H9 (cell line): ENCODE data around the gene PTPRH. TPM values are rescaled to one million over a fixed set of nuclear protein-coding genes. Genes with fewer than 3 reads are reported as not detected.

Source experiments
- DNase-seq: peaks from one replicate; pipeline ENCODE4 v3.0.0-alpha.2; 2017
- H2AFZ ChIP-seq: one replicate; pipeline ENCODE4 v1.6.1; 2013; ENCODE audit warnings: mild to moderate bottlenecking, low read length, control low read depth, moderate library complexity
- H2AK5ac ChIP-seq: 2 replicates; pipeline ENCODE4 v1.6.1; 2013; ENCODE audit warnings: low read length, control low read depth, mixed read lengths; ENCODE audit not compliant: insufficient read length
- H2BK120ac ChIP-seq: one replicate; pipeline ENCODE4 v1.6.1; 2013; ENCODE audit warnings: low read depth, mild to moderate bottlenecking, low read length, control low read depth, inconsistent platforms; ENCODE audit not compliant: poor library complexity, severe bottlenecking
- H2BK12ac ChIP-seq: 2 replicates; pipeline ENCODE4 v1.6.1; 2013; ENCODE audit warnings: low read length, control low read depth, mixed read lengths, low read depth; ENCODE audit not compliant: insufficient read length
- H2BK15ac ChIP-seq: 2 replicates; pipeline ENCODE4 v1.6.1; 2013; ENCODE audit warnings: low read depth, low read length, control low read depth
- H2BK20ac ChIP-seq: one replicate; pipeline ENCODE4 v1.6.1; 2013; ENCODE audit warnings: low read depth, mild to moderate bottlenecking, low read length, control low read depth, inconsistent platforms; ENCODE audit not compliant: poor library complexity, severe bottlenecking
- H2BK5ac ChIP-seq: 2 replicates; pipeline ENCODE4 v1.6.1; 2013; ENCODE audit warnings: low read length, control low read depth, mixed read lengths; ENCODE audit not compliant: insufficient read length
- H3K14ac ChIP-seq: 2 replicates; pipeline ENCODE4 v1.6.1; 2013; ENCODE audit warnings: low read length, control low read depth; ENCODE audit not compliant: insufficient read depth
- H3K18ac ChIP-seq: 2 replicates; pipeline ENCODE4 v1.6.1; 2013; ENCODE audit warnings: low read depth, mild to moderate bottlenecking, mixed read lengths, low read length, control low read depth; ENCODE audit not compliant: insufficient read length
- H3K23ac ChIP-seq: 2 replicates; pipeline ENCODE4 v1.6.1; 2013; ENCODE audit warnings: low read length, control low read depth, mixed read lengths, low read depth; ENCODE audit not compliant: insufficient read length
- H3K23me2 ChIP-seq: 2 replicates; pipeline ENCODE4 v1.6.1; 2013; ENCODE audit warnings: low read depth, mild to moderate bottlenecking, mixed read lengths, low read length, control low read depth; ENCODE audit not compliant: insufficient read length, poor library complexity, severe bottlenecking
- H3K27ac ChIP-seq: 2 replicates; pipeline ENCODE4 v1.5.1; 2013; ENCODE audit warnings: low read length, control low read depth, mixed read lengths, low read depth; ENCODE audit not compliant: insufficient read length
- H3K27me3 ChIP-seq: 2 replicates; pipeline ENCODE4 v1.6.1; 2013; ENCODE audit warnings: low read length, control low read depth, inconsistent platforms; ENCODE audit not compliant: insufficient read depth
- H3K4ac ChIP-seq: 2 replicates; pipeline ENCODE4 v1.6.1; 2013; ENCODE audit warnings: low read depth, mild to moderate bottlenecking, control low read depth, inconsistent platforms, low read length, moderate library complexity
- H3K4me1 ChIP-seq: 2 replicates; pipeline ENCODE4 v1.6.1; 2013; ENCODE audit warnings: low read length, control low read depth, inconsistent platforms; ENCODE audit not compliant: insufficient read depth
- H3K4me2 ChIP-seq: 2 replicates; pipeline ENCODE4 v1.6.1; 2013; ENCODE audit warnings: low read length, control low read depth, mixed read lengths; ENCODE audit not compliant: insufficient read length, insufficient read depth
- H3K56ac ChIP-seq: 2 replicates; pipeline ENCODE4 v1.6.1; 2013; ENCODE audit warnings: low read depth, mild to moderate bottlenecking, mixed read lengths, low read length, control low read depth; ENCODE audit not compliant: insufficient read length
- H3K79me1 ChIP-seq: 2 replicates; pipeline ENCODE4 v1.6.1; 2013; ENCODE audit warnings: low read depth, mild to moderate bottlenecking, moderate library complexity, low read length, control low read depth, inconsistent platforms; ENCODE audit not compliant: insufficient read depth, poor library complexity, severe bottlenecking
- H3K79me2 ChIP-seq: 2 replicates; pipeline ENCODE4 v1.6.1; 2013; ENCODE audit warnings: low read length, control low read depth, inconsistent platforms; ENCODE audit not compliant: insufficient read depth
- H3K9ac ChIP-seq: 2 replicates; pipeline ENCODE4 v1.6.1; 2013; ENCODE audit warnings: low read length, control low read depth, mixed read lengths; ENCODE audit not compliant: insufficient read length; ENCODE audit errors: extremely low read depth
- H3K9me3 ChIP-seq: one replicate; pipeline ENCODE4 v1.6.1; 2013; ENCODE audit warnings: low read depth, low read length, inconsistent platforms; ENCODE audit not compliant: control insufficient read depth
- H3T11ph ChIP-seq: one replicate; pipeline ENCODE4 v1.6.1; 2013; ENCODE audit warnings: mild to moderate bottlenecking, low read length, control low read depth, inconsistent platforms
- H4K20me1 ChIP-seq: one replicate; pipeline ENCODE4 v1.6.1; 2013; ENCODE audit not compliant: control insufficient read depth, insufficient read length, insufficient read depth
- H4K5ac ChIP-seq: 2 replicates; pipeline ENCODE4 v1.6.1; 2013; ENCODE audit warnings: low read depth, mild to moderate bottlenecking, mixed read lengths, low read length, control low read depth; ENCODE audit not compliant: insufficient read length
- H4K8ac ChIP-seq: replicated peaks from 2 replicates; pipeline ENCODE4 v1.6.1; 2013; ENCODE audit warnings: low read length, control low read depth, mixed read lengths, low read depth; ENCODE audit not compliant: insufficient read length
- H4K91ac ChIP-seq: 2 replicates; pipeline ENCODE4 v1.6.1; 2013; ENCODE audit warnings: low read depth, mild to moderate bottlenecking, moderate library complexity, mixed read lengths, low read length, control low read depth; ENCODE audit not compliant: insufficient read length
- H3K27ac Mint-ChIP-seq, 3 experiments: 2 replicates in 2 of 3; 3 replicates in 1 of 3; pipeline ENCODE4 v1.8.0; 2020 to 2021; ENCODE audit warnings: mixed read lengths in 3 of 3, mild to moderate bottlenecking in 1 of 3, moderate library complexity in 1 of 3
- H3K27me3 Mint-ChIP-seq: 2 replicates; pipeline ENCODE4 v1.8.0; 2021; ENCODE audit warnings: low read depth, mild to moderate bottlenecking, moderate library complexity, mixed read lengths
- H3K36me3 Mint-ChIP-seq, 3 experiments: 2 replicates in 2 of 3; 3 replicates in 1 of 3; pipeline ENCODE4 v1.8.0; 2020 to 2021; ENCODE audit warnings: low read depth in 3 of 3, mixed read lengths in 3 of 3; ENCODE audit not compliant: insufficient read depth in 1 of 3
- H3K4me1 Mint-ChIP-seq, 2 experiments: 2 replicates each; pipeline ENCODE4 v1.8.0; 2020; ENCODE audit warnings: mixed read lengths in 2 of 2
- H3K4me3 Mint-ChIP-seq, 2 experiments: 2 replicates in 1 of 2; 3 replicates in 1 of 2; pipeline ENCODE4 v1.8.0; 2020 to 2021; ENCODE audit warnings: mild to moderate bottlenecking in 2 of 2, mixed read lengths in 2 of 2, moderate library complexity in 1 of 2
- H3K9me3 Mint-ChIP-seq, 2 experiments: 2 replicates in 1 of 2; 3 replicates in 1 of 2; pipeline ENCODE4 v1.8.0; 2020; ENCODE audit warnings: mild to moderate bottlenecking in 2 of 2, mixed read lengths in 2 of 2, moderate library complexity in 1 of 2
- CTCF ChIP-seq: fragments of 200-600 bp; sonication (generic); conservative IDR thresholded peaks from 3 replicates; pipeline ENCODE4 v1.8.0; 2021; ENCODE audit warnings: antibody characterized with exemption, mild to moderate bottlenecking
- WGBS: extraction: QIAGEN DNeasy Blood & Tissue Kit; methylation state at CpG from one replicate; pipeline ENCODE4 v1.1.7; 2013; ENCODE audit warnings: missing lambda C conversion rate, low lambda C conversion rate, mixed read lengths; ENCODE audit not compliant: insufficient read length; ENCODE audit errors: extremely low coverage; 5-methylcytosine and 5-hydroxymethylcytosine counted together
- total RNA-seq: library from RNA; stranded (reverse); gene quantifications from 2 replicates; pipeline ENCODE4 v1.2.1, GENCODE V29; 2021

PTPRH gene
- total RNA-seq, 1 experiment from 2014 or later = 0.24 TPM

DNA sequence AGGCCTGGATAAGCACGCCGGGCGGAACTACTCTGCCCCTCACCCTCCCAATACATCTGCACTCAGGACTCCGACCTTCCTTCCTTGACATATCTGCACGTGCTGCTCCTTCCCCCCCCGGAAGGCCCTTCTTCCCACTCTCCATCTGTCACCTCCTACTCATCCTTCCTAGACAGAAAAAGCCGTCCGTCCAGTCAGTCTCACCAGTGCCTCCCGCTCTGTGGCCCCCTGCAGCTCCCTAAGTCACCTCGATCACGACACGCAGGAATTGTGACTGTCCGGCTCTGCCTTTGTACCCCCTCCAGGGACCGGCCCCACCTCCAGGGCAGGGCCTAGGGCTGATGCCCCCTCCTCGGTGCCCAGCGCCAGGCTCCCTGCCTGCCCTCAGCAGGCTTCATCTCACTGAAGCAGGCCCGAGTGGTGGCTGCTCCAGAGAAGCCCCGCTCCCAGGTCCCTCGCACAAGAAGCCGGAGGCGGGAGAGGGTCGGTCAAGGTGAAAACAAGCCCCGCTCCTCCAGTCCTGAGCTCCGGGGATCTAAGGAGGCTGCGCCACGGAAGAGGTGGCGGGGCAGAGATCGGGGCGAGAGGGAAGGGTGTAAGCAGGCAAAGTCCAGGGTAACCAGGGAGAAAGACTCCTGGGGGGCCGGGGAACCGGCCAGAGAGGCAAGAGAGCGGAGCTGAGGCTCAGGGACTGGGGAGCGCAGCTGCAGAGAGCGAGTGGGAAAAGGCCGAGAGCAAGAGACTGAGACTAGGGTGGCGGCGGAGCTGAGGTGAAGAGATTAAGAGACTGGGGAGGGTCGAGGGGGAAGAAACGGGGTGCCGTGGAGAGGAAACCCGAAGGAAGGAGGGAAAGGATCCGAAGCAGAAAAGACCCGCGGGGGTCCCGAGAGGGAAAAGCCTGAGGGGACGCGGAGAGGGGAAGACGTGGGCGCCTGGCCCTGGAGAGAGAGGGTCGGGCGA is 48.4 kb upstream of the PTPRH start:
- H4K20me1 ChIP-seq = peaks cover 3% of the 10 kb centered on the region
- no peak overlapping the region for H3K27ac ChIP-seq
- H3K18ac ChIP-seq = no peak overlapping the region
- no CpG with 5 or more reads among the region's 51 CpGs for WGBS
- H2BK15ac ChIP-seq = no peak overlapping the region
- no peak overlapping the region for H2AK5ac ChIP-seq
- H3K27me3 Mint-ChIP-seq = no peaks in the 10 kb centered on the region; the same call in 1 of the 2 replicates
- no peaks in the 10 kb centered on the region for H3K9me3 ChIP-seq
- H4K5ac ChIP-seq = no peak overlapping the region
- no peak for TF ChIP-seq CTCF
- DNase-seq = no peak
- H4K8ac ChIP-seq = no peak overlapping the region
- H3K9me3 Mint-ChIP-seq = no peaks in the 10 kb centered on the region
- H3T11ph ChIP-seq = no peak overlapping the region
- H3K4me1 ChIP-seq = peaks cover 12% of the 10 kb centered on the region; the same call in 1 of the 2 replicates
- peak overlapping the region; percentile 80 for H3K4me2 ChIP-seq
- peaks cover 45 to 56% of the 10 kb centered on the region in 2 experiments for H3K4me1 Mint-ChIP-seq
- no peak overlapping the region for H2AFZ ChIP-seq
- no peak overlapping the region for H2BK120ac ChIP-seq
- no peak overlapping the region for H2BK20ac ChIP-seq
- no peaks in the 10 kb centered on the region for H3K27me3 ChIP-seq
- H3K4ac ChIP-seq = no peak overlapping the region
- H3K23ac ChIP-seq = no peak overlapping the region
- H3K79me1 ChIP-seq = peaks cover 18% of the 10 kb centered on the region
- peaks cover 9% of the 10 kb centered on the region for H3K23me2 ChIP-seq
- H3K79me2 ChIP-seq = peaks cover 45% of the 10 kb centered on the region; the same call in 1 of the 2 replicates
- peak overlapping the region; percentile 3; the same call in 1 of the 2 replicates for H3K14ac ChIP-seq
- H3K56ac ChIP-seq = no peak overlapping the region
- peak overlapping the region; percentile 97 to 99 for H3K4me3 Mint-ChIP-seq
- no peak overlapping the region for H2BK5ac ChIP-seq
- H3K9ac ChIP-seq = peak overlapping the region; percentile 42
- no peak overlapping the region for H4K91ac ChIP-seq
- H3K36me3 Mint-ChIP-seq = peaks cover 5 to 10% (median 9%) of the 10 kb centered on the region in 3 experiments; a peak in 6 of 7 replicates
- peak overlapping the region in 2 of 3 experiments; percentile 90 to 93; a peak in 6 of 7 replicates for H3K27ac Mint-ChIP-seq
- no peak overlapping the region for H2BK12ac ChIP-seq
